ENCODE data around the gene ZNF12. TPM values are rescaled to one million over a fixed set of nuclear protein-coding genes. Genes with fewer than 3 reads are reported as not detected.

The ZNF12 gene
- total and polyA plus RNA-seq, 4 donors: 20.1 to 36.0 (median 29.3) TPM

DNA sequence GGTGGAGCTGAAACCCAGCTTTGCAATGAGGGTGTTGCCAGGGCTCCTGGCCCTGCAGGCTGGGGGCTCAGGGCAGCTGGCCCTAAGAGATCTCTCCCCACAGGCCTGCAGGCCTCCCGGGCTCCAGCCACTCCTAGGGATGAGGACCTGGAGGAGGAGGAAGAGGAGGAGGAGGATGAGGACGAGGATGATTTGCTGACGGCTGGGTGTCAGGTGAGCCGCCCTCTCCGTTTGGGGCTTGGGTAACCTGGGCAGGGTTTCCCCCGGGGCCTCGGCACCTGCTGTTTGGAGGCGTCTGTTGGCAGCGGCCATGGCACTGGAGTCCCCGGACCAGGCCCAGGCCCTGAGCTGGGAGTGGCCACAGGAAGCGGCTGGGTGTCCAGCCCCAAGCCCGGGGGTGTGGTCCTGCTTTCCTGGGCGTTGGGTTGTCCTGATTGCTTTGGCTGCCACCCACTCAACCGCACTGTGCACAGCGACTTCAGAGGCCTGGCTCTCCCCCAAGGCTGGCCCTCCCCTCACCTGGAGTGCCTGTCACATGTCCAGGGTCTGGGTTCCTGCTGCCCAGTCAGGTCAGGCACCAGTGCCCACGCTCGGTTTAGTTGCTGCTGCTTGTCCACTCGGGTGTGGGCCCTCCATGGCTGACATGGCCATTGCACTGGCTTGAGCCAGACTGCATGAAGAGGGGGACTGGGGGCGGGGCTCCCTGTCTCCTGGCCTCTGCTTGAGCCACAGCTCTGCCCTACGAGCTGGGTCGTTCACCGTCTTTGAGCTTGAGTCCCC, 63.7 kb downstream of the ZNF12 start:
- no peak overlapping the region for H3K27ac ChIP-seq (ENCODE audit: low read depth, low read length)
- no peaks in the 10 kb centered on the region for H3K27me3 ChIP-seq (ENCODE audit: control insufficient read depth, insufficient read depth, low read length)
- no peak overlapping the region for H3K4me3 ChIP-seq (ENCODE audit: low read depth, low read length)
- no peak for DNase-seq (ENCODE audit: low read depth in 4 of 6, low spot score in 6 of 6)
- peaks cover 17% of the 10 kb centered on the region for H3K4me1 ChIP-seq (ENCODE audit: control insufficient read depth, insufficient read depth, low read length)
- WGBS (ENCODE audit: insufficient coverage): 94% methylated on average over 22 of the region's 22 CpGs
- H3K9me3 ChIP-seq (ENCODE audit: control insufficient read depth, insufficient read depth, low read length): no peaks in the 10 kb centered on the region
- peaks cover 91% of the 10 kb centered on the region for H3K36me3 ChIP-seq (ENCODE audit: control insufficient read depth, insufficient read depth, low read length)

DNA sequence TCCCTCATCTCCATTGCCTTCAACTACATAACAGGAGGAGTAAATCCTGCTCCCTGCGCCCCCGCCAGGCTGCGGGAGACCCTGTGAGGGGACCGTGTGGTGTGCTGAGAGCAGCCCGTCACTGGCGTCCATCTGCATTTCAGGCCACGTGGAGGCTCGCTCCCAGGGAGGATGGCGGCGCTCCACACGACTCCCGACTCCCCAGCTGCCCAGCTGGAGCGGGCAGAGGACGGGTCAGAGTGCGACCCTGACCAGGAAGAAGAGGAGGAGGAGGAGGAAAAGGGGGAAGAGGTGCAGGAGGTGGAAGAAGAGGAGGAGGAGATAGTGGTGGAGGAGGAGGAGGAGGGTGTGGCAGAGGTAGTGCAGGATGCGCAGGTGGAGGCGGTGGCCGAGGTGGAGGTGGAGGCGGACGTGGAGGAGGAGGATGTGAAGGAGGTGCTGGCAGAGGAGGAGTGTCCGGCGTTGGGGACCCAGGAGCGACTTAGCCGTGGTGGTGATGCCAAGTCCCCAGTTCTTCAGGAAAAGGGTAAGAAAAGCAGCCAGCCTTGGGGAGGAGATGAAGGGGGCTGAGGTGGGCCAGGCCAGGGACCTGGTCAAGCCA, 64.4 kb downstream of the ZNF12 start:
- peaks cover 22% of the 10 kb centered on the region for H3K4me1 ChIP-seq (ENCODE audit: control insufficient read depth, insufficient read depth, low read length)
- H3K27me3 ChIP-seq (ENCODE audit: control insufficient read depth, insufficient read depth, low read length): no peaks in the 10 kb centered on the region
- H3K4me3 ChIP-seq (ENCODE audit: low read depth, low read length): no peak overlapping the region
- no peak for DNase-seq (ENCODE audit: low read depth in 4 of 6, low spot score in 6 of 6)
- H3K36me3 ChIP-seq (ENCODE audit: control insufficient read depth, insufficient read depth, low read length): peaks cover 84% of the 10 kb centered on the region
- no peaks in the 10 kb centered on the region for H3K9me3 ChIP-seq (ENCODE audit: control insufficient read depth, insufficient read depth, low read length)
- WGBS (ENCODE audit: insufficient coverage): 89% methylated on average over 24 of the region's 24 CpGs
- H3K27ac ChIP-seq (ENCODE audit: low read depth, low read length): no peak overlapping the region

DNA sequence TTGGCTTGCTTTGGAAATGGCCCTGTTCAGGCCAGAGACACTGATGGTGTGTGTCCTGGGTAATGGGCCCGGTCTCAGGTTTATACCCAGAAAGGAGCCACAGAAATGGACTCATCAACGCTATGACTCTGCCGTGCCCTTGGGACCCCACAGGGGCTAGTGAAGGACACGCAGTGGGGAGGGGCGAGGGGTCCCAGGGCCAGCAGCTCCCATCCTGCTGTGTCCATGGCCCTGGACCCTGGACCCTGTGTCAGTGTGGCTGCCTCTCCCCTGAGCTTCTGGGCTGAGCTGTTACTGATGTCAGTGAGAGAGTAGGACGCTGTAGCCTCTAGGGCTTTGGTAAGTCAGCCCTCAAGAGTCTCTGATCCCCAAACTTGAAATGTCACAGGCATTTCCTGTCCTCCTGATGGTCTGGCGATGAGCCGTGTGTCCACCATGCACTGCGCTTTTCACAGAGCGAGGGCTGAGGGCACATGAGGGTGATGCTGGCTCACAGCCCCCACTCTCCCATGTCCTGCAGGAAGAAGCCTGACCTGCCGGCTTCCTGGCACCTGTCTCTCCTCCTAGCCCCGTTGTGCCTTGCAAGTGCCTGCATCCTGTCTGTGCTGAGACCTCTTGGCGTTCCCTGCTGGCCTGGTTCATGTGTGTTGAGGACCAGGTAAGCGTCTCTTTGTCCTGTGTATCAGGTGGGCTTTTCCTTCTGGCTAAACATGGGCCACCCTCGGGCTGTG, 65.3 kb downstream of the ZNF12 start:
- no peaks in the 10 kb centered on the region for H3K9me3 ChIP-seq (ENCODE audit: control insufficient read depth, insufficient read depth, low read length)
- H3K27ac ChIP-seq (ENCODE audit: low read depth, low read length): no peak overlapping the region
- DNase-seq (ENCODE audit: low read depth in 4 of 6, low spot score in 6 of 6): no peak
- 88% methylated on average over 15 of the region's 15 CpGs for WGBS (ENCODE audit: insufficient coverage)
- no peaks in the 10 kb centered on the region for H3K27me3 ChIP-seq (ENCODE audit: control insufficient read depth, insufficient read depth, low read length)
- H3K4me3 ChIP-seq (ENCODE audit: low read depth, low read length): no peak overlapping the region
- H3K4me1 ChIP-seq (ENCODE audit: control insufficient read depth, insufficient read depth, low read length): peaks cover 24% of the 10 kb centered on the region
- H3K36me3 ChIP-seq (ENCODE audit: control insufficient read depth, insufficient read depth, low read length): peaks cover 75% of the 10 kb centered on the region

DNA sequence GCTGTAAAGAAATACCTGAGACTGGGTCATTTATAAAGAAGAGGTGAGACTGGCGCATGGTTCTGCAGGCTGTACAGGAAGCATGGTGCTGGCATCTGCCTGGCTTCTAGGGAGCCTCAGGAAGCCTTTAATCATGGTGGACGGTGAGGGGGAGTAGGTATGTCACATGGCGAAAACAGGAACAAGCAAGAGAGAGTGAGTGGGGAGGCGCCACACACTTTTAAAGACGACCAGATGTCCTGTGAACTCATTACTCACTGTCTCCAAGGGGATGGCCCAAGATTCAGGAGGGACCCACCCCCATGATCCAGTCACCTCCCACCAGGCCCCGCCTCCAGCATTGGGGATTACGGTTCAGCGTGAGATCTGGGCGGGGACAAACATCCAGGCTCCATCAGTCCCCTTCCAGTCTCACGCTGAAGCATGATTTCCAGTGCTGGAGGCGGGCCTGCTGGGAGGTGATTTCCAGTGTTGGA, 66.5 kb downstream of the ZNF12 start:
- Histone ChIP-seq H3K36me3 (ENCODE audit: control insufficient read depth, insufficient read depth, low read length) (peaks cover 63% of the 10 kb centered on the region), H3K4me1 (ENCODE audit: control insufficient read depth, insufficient read depth, low read length) (peaks cover 30% of the 10 kb centered on the region), H3K27ac (ENCODE audit: low read depth, low read length) (no peak overlapping the region), H3K27me3 (ENCODE audit: control insufficient read depth, insufficient read depth, low read length) (no peaks in the 10 kb centered on the region), H3K4me3 (ENCODE audit: low read depth, low read length) (no peak overlapping the region), H3K9me3 (ENCODE audit: control insufficient read depth, insufficient read depth, low read length) (no peaks in the 10 kb centered on the region)
- no peak for DNase-seq (ENCODE audit: low read depth in 4 of 6, low spot score in 6 of 6)
- WGBS (ENCODE audit: insufficient coverage): 75% methylated on average over 2 of the region's 11 CpGs

DNA sequence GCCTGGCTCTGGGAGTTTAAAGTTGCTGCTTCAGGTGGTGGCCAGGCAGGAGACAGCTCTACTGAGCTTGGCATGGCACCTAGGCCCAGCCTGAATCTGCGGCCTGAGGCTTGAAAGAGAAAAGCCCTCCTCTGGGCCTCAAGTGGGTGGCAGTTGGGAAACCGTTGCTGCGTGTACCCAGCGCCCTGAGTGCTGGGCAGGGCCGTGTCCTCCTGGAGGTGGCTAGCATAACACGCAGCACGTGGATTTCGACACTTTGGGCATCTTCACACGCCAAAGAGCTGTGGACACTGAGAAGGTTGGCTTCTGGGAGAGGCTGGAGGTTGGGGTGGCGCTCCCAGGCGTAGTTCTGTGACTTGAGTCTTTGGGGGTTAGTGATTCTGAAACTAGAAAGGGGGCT, 67.1 kb downstream of the ZNF12 start:
- Histone ChIP-seq H3K4me3 (ENCODE audit: low read depth, low read length) (no peak overlapping the region), H3K36me3 (ENCODE audit: control insufficient read depth, insufficient read depth, low read length) (peaks cover 57% of the 10 kb centered on the region), H3K27me3 (ENCODE audit: control insufficient read depth, insufficient read depth, low read length) (no peaks in the 10 kb centered on the region), H3K9me3 (ENCODE audit: control insufficient read depth, insufficient read depth, low read length) (no peaks in the 10 kb centered on the region), H3K4me1 (ENCODE audit: control insufficient read depth, insufficient read depth, low read length) (peaks cover 30% of the 10 kb centered on the region), H3K27ac (ENCODE audit: low read depth, low read length) (no peak overlapping the region)
- no peak for DNase-seq (ENCODE audit: low read depth in 4 of 6, low spot score in 6 of 6)
- WGBS (ENCODE audit: insufficient coverage): 92% methylated on average over 11 of the region's 11 CpGs

DNA sequence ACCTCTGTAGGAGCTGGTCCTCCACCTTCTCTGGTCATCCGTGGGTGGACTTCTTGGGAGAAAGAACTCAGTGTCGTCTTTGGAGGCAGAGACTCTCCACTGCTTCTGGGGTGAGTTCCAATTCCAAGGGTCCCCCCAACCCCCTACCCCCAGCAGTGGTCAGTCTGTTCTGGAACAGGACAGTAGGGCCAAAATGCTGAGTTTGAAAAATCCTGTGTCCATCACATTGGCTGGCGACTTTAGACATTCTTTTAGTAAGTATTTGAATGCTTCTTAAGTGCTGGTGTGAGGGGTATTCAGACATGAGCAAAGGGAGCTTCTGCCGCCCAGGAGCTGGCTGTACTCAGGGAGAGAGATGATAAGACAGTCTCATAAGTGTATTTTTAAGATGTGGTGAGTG, 67.7 kb downstream of the ZNF12 start:
- Histone ChIP-seq H3K4me3 (ENCODE audit: low read depth, low read length) (no peak overlapping the region), H3K4me1 (ENCODE audit: control insufficient read depth, insufficient read depth, low read length) (peaks cover 30% of the 10 kb centered on the region), H3K27ac (ENCODE audit: low read depth, low read length) (no peak overlapping the region), H3K27me3 (ENCODE audit: control insufficient read depth, insufficient read depth, low read length) (no peaks in the 10 kb centered on the region), H3K9me3 (ENCODE audit: control insufficient read depth, insufficient read depth, low read length) (no peaks in the 10 kb centered on the region), H3K36me3 (ENCODE audit: control insufficient read depth, insufficient read depth, low read length) (peaks cover 51% of the 10 kb centered on the region)
- DNase-seq (ENCODE audit: low read depth in 4 of 6, low spot score in 6 of 6): no peak
- WGBS (ENCODE audit: insufficient coverage): 100% methylated on average over 2 of the region's 4 CpGs

Other genes with a start within 250 kb of the ZNF12 start
- 100 to 1,000 TPM; 101 to 149 TPM for gene KDELR2, start 222.8 kb downstream of the ZNF12 start, total RNA-seq
- 100 to 1,000 TPM; 108 to 109 TPM for gene KDELR2, start 222.8 kb downstream of the ZNF12 start, polyA plus RNA-seq (ENCODE audit: insufficient read length in 2 of 2)
- gene GRID2IP, start 155.5 kb downstream of the ZNF12 start, total RNA-seq: under 1 TPM; 0.30 to 0.39 TPM
- gene GRID2IP, start 155.5 kb downstream of the ZNF12 start, polyA plus RNA-seq (ENCODE audit: insufficient read length in 2 of 2): 1 to 10 TPM in 1 of 2 donors, under 1 TPM in 1; 0.36 to 1.2 TPM
- gene ZDHHC4, start 129.5 kb downstream of the ZNF12 start, total RNA-seq: 10 to 100 TPM; 64.6 to 87.1 TPM
- gene ZDHHC4, start 129.5 kb downstream of the ZNF12 start, polyA plus RNA-seq (ENCODE audit: insufficient read length in 2 of 2): 10 to 100 TPM; 57.0 to 61.2 TPM
- 10 to 100 TPM; 14.0 to 22.6 TPM for gene INTS15, start 116.9 kb downstream of the ZNF12 start, total RNA-seq
- 10 to 100 TPM; 51.5 to 57.0 TPM for gene INTS15, start 116.9 kb downstream of the ZNF12 start, polyA plus RNA-seq (ENCODE audit: insufficient read length in 2 of 2)
- gene ZNF853, start 91.3 kb downstream of the ZNF12 start, total RNA-seq: 10 to 100 TPM; 12.9 to 14.8 TPM
- gene ZNF853, start 91.3 kb downstream of the ZNF12 start, polyA plus RNA-seq (ENCODE audit: insufficient read length in 2 of 2): 10 to 100 TPM; 42.6 to 46.8 TPM
- 10 to 100 TPM in 1 of 2 donors, 1 to 10 TPM in 1; 9.9 to 17.3 TPM for gene ZNF316, start 69.6 kb downstream of the ZNF12 start, total RNA-seq
- gene ZNF316, start 69.6 kb downstream of the ZNF12 start, polyA plus RNA-seq (ENCODE audit: insufficient read length in 2 of 2): 10 to 100 TPM; 38.5 to 54.5 TPM
- 1 to 10 TPM; 1.4 to 8.3 TPM for gene RSPH10B2, start 47.2 kb upstream of the ZNF12 start, total RNA-seq
- 1 to 10 TPM; 4.6 to 8.6 TPM for gene RSPH10B2, start 47.2 kb upstream of the ZNF12 start, polyA plus RNA-seq (ENCODE audit: insufficient read length in 2 of 2)
- gene CCZ1B, start 119.3 kb upstream of the ZNF12 start, total RNA-seq: 100 to 1,000 TPM in 1 of 2 donors, 10 to 100 TPM in 1; 85.2 to 128 TPM
- 100 to 1,000 TPM in 1 of 2 donors, 10 to 100 TPM in 1; 60.2 to 102 TPM for gene CCZ1B, start 119.3 kb upstream of the ZNF12 start, polyA plus RNA-seq (ENCODE audit: insufficient read length in 2 of 2)

Data from spinal cord (tissue), 10 donors.